Peyer's patch (tissue), 4 donors: ENCODE measurements around the gene TCEANC2. TPM values are rescaled to one million over a fixed set of nuclear protein-coding genes. Genes with fewer than 3 reads are reported as not detected.
A peak's percentile ranks its signal among the peaks of the same experiment; 100 is the strongest.

Experiments used
- DNase-seq, 3 donors: peaks; one replicate each; pipeline ENCODE4 v3.0.0-alpha.2; 2017 to 2019
- H3K27ac ChIP-seq, 4 donors: fragments of 200-600 bp; sonication (generic); one replicate each; pipeline ENCODE4 v1.5.1; 2016 to 2019
- H3K27me3 ChIP-seq, 2 donors: fragments of 200-600 bp; sonication (generic); one replicate each; pipeline ENCODE4 v1.5.1; 2019
- H3K36me3 ChIP-seq, 3 donors: fragments of 200-600 bp; sonication (generic); one replicate each; pipeline ENCODE4 v1.5.1; 2016 to 2019
- H3K4me1 ChIP-seq, 4 donors: fragments of 200-600 bp; sonication (generic); one replicate each; pipeline ENCODE4 v1.5.1; 2016 to 2019
- H3K4me3 ChIP-seq, 4 donors: fragments of 200-600 bp; sonication (generic); 1 replicate in 3 of 4; 2 replicates in 1 of 4; pipeline ENCODE4 v1.5.1; 2016 to 2019; ENCODE audit warnings: mild to moderate bottlenecking in 1 of 4
- H3K9me3 ChIP-seq, 4 donors: fragments of 200-600 bp; sonication (generic); one replicate each; pipeline ENCODE4 v1.5.1; 2016 to 2019; ENCODE audit warnings: mild to moderate bottlenecking in 1 of 4
- POLR2A ChIP-seq, 2 donors: fragments of 450-650 bp; IDR thresholded peaks; one replicate each; pipeline ENCODE4 v1.5.1; 2017; ENCODE audit warnings: antibody characterized with exemption in 2 of 2, mild to moderate bottlenecking in 2 of 2, moderate library complexity in 2 of 2
- total RNA-seq, 4 donors: library from RNA; depleted of rRNA; stranded (reverse); fragments of >200 nt; gene quantifications; one replicate each; pipeline ENCODE4 v1.1.0, GENCODE V29; 2016
- TF ChIP-seq, protein P1 (sequence below), 6 experiments: fragments of 450-650 bp in 4 of 6; fragments of 200-600 bp in 2 of 6; sonication (generic) in 1 of 6; IDR thresholded peaks; one replicate each; pipeline ENCODE4 v1.5.1; 2017 to 2019; ENCODE audit warnings: antibody characterized with exemption in 6 of 6, mild to moderate bottlenecking in 3 of 6, moderate library complexity in 1 of 6

The TCEANC2 gene
- total RNA-seq, 4 donors from 2014 or later, result 3.0 to 6.6 (median 5.3) TPM

DNA sequence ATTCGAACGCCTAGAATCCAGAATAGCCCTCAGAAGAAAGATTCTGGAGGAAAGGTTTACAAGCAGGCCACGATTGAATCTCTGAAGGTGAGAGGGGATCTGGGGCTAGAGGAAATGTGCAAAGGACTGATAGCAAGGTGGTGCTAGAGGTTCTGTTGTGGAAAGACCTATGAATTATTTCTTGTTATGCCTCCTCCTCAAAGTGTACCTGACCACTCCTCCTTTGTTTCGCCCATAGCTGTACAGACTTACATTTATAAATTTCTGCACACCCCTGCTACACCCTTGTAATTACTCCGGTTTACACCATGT lies 986 bp downstream of the TCEANC2 start:
- H3K27me3 ChIP-seq, result no peaks in the 10 kb centered on the region
- TF ChIP-seq POLR2A (IDR thresholded peaks at IDR 0.05), result no peak
- TF ChIP-seq, protein P1, sequence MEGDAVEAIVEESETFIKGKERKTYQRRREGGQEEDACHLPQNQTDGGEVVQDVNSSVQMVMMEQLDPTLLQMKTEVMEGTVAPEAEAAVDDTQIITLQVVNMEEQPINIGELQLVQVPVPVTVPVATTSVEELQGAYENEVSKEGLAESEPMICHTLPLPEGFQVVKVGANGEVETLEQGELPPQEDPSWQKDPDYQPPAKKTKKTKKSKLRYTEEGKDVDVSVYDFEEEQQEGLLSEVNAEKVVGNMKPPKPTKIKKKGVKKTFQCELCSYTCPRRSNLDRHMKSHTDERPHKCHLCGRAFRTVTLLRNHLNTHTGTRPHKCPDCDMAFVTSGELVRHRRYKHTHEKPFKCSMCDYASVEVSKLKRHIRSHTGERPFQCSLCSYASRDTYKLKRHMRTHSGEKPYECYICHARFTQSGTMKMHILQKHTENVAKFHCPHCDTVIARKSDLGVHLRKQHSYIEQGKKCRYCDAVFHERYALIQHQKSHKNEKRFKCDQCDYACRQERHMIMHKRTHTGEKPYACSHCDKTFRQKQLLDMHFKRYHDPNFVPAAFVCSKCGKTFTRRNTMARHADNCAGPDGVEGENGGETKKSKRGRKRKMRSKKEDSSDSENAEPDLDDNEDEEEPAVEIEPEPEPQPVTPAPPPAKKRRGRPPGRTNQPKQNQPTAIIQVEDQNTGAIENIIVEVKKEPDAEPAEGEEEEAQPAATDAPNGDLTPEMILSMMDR (IDR thresholded peaks at IDR 0.05), result peak in 1 of 6 experiments; percentile 3
- peaks cover 0 to 35% (median 9%) of the 10 kb centered on the region in 4 donors for H3K4me1 ChIP-seq
- H3K4me3 ChIP-seq, result peak overlapping the region; percentile 58 to 95 (median 88)
- H3K27ac ChIP-seq, result peak overlapping the region in 1 of 4 donors; percentile 98
- DNase-seq, result no peak
- H3K9me3 ChIP-seq, result no peaks in the 10 kb centered on the region
- no peaks in the 10 kb centered on the region for H3K36me3 ChIP-seq

DNA sequence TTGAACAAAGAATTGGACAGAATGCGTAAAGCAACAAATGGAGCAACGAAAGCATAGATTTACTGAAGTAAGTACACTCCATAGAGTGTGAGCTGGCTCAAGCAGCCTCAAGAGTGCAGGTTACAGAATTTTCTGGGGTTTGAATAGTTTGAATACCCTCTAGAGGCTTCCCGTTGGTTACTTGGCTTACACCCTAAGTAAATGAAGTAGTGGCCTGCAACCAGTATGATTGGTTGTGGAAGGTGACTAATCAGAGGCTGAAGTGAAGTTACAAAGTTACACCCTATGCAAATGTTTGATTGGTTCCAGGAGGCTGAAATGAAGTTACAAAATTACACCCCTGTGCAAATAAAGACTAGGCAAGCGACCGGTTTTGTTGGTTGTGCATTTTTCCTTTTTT lies 10.9 kb downstream of the TCEANC2 start:
- H3K4me3 ChIP-seq, result no peak overlapping the region
- no peaks in the 10 kb centered on the region for H3K36me3 ChIP-seq
- no peak overlapping the region for H3K27ac ChIP-seq
- TF ChIP-seq, protein P1 (IDR thresholded peaks at IDR 0.05), result no peak
- TF ChIP-seq POLR2A (IDR thresholded peaks at IDR 0.05), result no peak
- no peaks in the 10 kb centered on the region for H3K9me3 ChIP-seq
- H3K27me3 ChIP-seq, result no peaks in the 10 kb centered on the region
- no peaks in the 10 kb centered on the region for H3K4me1 ChIP-seq
- DNase-seq, result no peak

DNA sequence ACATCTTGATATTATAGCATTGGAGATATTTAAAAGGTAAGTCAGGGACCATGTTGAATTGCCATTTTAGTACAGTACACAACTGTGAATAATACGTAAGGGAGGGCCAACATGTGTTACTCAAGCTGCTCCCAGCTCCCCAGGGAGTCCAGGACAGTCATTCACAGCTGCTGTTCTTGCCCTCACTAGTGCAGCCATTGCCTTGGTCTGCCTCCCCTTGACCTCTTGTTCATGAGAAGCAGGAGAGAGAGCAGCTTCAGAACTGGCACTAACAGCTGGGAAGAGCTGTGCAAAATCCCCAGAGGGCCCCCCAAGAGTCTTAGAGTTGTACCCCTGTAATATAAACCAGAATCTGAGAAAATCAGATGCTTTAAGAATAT lies 16.4 kb downstream of the TCEANC2 start:
- Histone ChIP-seq H3K4me1 (no peaks in the 10 kb centered on the region), H3K9me3 (no peaks in the 10 kb centered on the region), H3K27me3 (no peaks in the 10 kb centered on the region), H3K4me3 (no peak overlapping the region), H3K36me3 (peaks cover 0 to 4% (median 0%) of the 10 kb centered on the region in 3 donors), H3K27ac (no peak overlapping the region)
- TF ChIP-seq POLR2A (IDR thresholded peaks at IDR 0.05), result no peak
- TF ChIP-seq, protein P1 (IDR thresholded peaks at IDR 0.05), result no peak
- no peak for DNase-seq

DNA sequence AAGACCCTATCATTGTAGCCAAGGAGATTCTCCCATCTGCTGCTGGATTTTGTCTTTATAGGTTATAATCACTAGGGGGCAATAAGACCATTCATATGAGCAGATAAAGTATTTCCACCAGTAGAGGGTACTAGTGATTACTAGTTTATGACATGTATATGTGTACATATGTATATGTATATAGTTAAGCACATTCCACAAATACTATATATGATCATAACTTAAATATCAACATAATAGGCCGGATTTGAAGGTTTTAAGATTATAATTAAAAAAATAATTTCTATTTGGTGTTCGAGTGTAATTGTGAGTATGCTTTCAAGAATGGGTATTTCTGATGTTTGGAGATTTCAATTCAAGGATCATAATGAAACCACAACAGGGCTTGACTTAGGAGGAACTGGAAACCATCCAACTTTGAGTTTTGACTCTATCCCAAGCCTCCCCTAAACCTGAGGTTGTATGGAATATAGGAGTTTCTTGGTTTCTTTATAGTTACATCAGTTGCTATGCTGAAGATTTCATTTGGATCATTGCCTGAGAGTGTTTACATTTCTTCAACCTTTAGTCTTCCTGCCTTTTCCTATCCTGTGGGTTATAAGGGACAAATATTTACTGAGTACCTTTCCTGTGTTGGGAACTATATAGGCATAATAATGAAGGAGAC lies 16.9 kb downstream of the TCEANC2 start:
- Histone ChIP-seq H3K36me3 (peaks cover 0 to 4% (median 0%) of the 10 kb centered on the region in 3 donors), H3K27ac (no peak overlapping the region), H3K9me3 (no peaks in the 10 kb centered on the region), H3K4me1 (no peaks in the 10 kb centered on the region), H3K27me3 (no peaks in the 10 kb centered on the region), H3K4me3 (no peak overlapping the region)
- no peak for DNase-seq
- no peak for TF ChIP-seq POLR2A (IDR thresholded peaks at IDR 0.05)
- TF ChIP-seq, protein P1 (IDR thresholded peaks at IDR 0.05), result peak; percentile 27 to 93 (median 82)

DNA sequence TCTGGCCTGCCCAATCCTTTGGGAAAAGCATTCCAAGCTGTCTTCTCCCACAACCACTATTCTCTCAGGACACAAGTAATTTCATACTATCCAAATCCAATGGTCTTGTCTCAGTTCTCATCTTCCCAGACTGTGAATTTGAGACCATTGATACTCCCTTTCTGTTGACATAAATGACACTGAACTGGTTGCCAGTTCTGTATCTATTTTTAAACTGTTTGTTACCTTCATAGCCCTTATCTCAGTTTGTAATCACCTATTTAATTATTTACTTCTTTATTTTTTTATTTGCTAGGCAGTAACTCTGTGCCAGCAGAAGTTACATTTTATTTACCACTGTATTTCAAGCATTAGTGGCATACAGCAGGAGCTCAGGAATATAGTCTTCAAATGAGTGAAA lies 24.0 kb downstream of the TCEANC2 start:
- Histone ChIP-seq H3K4me3 (no peak overlapping the region), H3K9me3 (no peaks in the 10 kb centered on the region), H3K4me1 (no peaks in the 10 kb centered on the region), H3K27me3 (no peaks in the 10 kb centered on the region), H3K27ac (no peak overlapping the region), H3K36me3 (no peaks in the 10 kb centered on the region)
- TF ChIP-seq POLR2A (IDR thresholded peaks at IDR 0.05), result no peak
- TF ChIP-seq, protein P1 (IDR thresholded peaks at IDR 0.05), result no peak
- DNase-seq, result no peak
